ENCODE results near the gene KRT73. TPM values are rescaled to one million over a fixed set of nuclear protein-coding genes. Genes with fewer than 3 reads are reported as not detected.

The KRT73 gene
- total RNA-seq, 2 experiments from 2014 or later, result not detected

DNA sequence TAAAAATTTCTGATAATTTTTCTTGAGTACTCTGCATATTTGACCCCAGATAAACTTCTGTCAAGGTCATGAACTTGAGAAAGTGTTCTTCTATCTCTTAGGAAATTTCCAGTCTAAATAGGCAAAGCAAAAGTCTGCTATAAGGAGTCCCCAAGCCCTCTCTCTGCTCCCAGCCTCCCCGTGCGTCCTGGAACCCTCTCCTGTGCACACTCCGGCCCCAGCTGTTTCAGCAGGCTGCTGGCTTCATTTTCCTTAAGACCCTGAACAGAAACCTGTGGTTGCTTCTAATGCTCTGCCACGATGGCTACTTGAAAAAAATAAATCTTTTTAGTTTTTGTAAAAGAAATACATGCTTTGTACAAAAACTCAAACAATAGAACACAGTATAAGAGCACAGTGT is 18.9 kb upstream of the KRT73 start:
- CTCF ChIA-PET, result no interaction called here
- Mint-ChIP-seq H3K4me3 (no peak overlapping the region), H3K27ac (no peak overlapping the region), H3K36me3 (ENCODE audit: low read depth) (no peaks in the 10 kb centered on the region), H3K9me3 (no peaks in the 10 kb centered on the region), H3K4me1 (peaks cover 33% of the 10 kb centered on the region), H3K27me3 (peaks cover 37% of the 10 kb centered on the region)
- DNase-seq, result no peak
- POLR2A ChIA-PET, result no interaction called here

DNA sequence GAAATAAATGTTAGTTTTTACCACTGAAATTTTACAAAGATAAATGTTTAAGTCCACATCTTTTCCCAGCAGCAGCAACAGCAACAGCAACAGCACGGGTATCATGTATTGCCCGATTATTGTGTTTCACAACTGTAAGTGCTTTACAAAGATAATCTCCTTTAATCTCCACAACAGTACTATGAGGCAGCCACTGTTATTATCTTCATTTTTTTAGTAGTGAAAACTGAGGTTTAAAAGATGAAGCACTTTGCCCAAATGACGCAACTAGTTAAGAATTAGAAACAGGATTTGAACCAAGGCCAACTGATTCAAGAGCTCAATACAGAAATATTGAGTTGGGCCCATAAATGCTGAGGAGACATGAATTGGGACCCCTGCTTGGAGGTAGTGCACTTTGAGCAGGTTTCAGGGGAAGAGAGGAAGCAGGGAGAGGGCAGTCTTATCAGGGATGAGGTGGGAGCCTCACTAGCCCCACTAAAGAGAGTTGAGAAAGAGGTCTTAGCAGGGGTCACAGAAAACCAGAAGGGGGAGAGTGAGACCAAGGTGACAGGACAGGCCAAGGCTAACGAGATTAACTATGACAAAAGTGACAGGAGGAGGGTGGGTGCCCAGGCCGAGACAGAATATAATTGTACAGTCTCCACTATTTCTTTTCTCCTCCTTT is 18.4 kb upstream of the KRT73 start:
- POLR2A ChIA-PET, result interaction anchor here (1.0 kb wide), 1 partner anchor 8 kb away, joined by 3 read pairs; no protein-coding TSS in a partner anchor
- DNase-seq, result no peak
- Mint-ChIP-seq H3K9me3 (no peaks in the 10 kb centered on the region), H3K27ac (no peak overlapping the region), H3K4me3 (no peak overlapping the region), H3K27me3 (peaks cover 34% of the 10 kb centered on the region), H3K36me3 (ENCODE audit: low read depth) (no peaks in the 10 kb centered on the region), H3K4me1 (peaks cover 29% of the 10 kb centered on the region)
- CTCF ChIA-PET, result interaction anchor here (0.5 to 1.2 kb wide), 2 partner anchors 25 to 74 kb away, joined by 3 read pairs; no protein-coding TSS in a partner anchor

DNA sequence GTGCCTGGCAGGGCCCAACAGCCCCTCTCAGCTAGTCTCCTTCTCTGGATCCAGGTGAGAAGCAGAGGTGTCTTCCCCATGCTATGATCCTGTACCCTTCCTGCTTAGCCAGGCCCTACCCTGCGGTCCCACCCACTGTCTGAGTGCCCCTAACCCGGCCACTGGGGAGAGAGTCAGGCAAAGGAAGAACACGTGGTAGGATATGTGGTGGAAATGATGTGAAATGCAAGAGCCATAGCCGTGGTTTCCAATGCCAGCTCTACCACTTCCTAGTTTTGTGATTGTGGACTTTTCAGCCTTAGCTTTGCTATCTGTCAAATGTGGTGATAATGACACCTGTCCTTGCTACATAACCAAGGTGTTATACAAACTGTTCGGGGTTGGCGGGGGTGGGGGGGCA is 17.8 kb upstream of the KRT73 start:
- CTCF ChIA-PET, result interaction anchor here (0.5 to 1.2 kb wide), 2 partner anchors 25 to 75 kb away, joined by 3 read pairs; no protein-coding TSS in a partner anchor
- no peaks in the 10 kb centered on the region for H3K36me3 Mint-ChIP-seq (ENCODE audit: low read depth)
- peak; percentile 15 for DNase-seq
- H3K4me3 Mint-ChIP-seq, result no peak overlapping the region
- peaks cover 24% of the 10 kb centered on the region for H3K4me1 Mint-ChIP-seq
- POLR2A ChIA-PET, result interaction anchor here (1.0 kb wide), 1 partner anchor 9 kb away, joined by 3 read pairs; no protein-coding TSS in a partner anchor
- peaks cover 31% of the 10 kb centered on the region for H3K27me3 Mint-ChIP-seq
- H3K9me3 Mint-ChIP-seq, result no peaks in the 10 kb centered on the region
- H3K27ac Mint-ChIP-seq, result no peak overlapping the region

DNA sequence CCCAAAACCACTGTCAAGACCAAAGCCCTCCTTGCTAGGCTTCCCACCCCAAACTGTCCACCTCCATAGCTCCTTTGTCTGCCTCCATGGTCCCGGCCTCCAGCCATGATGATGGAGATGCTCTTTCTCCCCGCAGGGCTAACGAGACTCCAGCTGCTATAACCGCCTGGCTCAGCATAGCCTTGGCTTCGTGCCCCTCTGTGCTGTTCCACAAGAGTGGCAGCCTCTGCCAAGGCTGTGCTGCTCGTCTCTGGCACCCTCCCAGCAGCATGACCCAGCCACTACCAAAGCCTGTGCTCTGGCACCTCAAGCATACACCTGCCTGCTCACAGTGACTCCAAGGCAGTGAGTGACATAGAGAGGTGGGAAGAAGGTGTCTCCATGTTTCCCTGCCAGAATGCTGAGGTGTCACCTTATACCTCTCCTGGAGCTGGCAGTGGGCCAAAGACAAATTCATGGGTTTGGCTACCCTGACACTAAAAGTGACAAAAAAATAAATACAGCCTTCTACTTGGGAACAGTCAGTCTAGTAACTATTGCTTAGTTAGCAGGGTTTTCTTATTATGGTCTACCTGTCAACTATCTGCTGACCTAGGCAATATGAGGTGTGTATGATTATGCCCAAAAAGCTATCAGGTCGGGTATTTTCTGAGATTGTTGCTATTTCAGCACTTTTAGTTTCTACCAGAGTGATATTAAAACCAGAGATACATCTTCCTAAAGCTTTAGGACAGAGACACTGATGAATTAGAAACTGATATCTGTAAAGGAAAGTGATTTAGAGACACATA is 16.1 kb upstream of the KRT73 start:
- CTCF ChIA-PET, result no interaction called here
- DNase-seq, result peak; percentile 11
- Mint-ChIP-seq H3K4me3 (no peak overlapping the region), H3K36me3 (ENCODE audit: low read depth) (no peaks in the 10 kb centered on the region), H3K9me3 (no peaks in the 10 kb centered on the region), H3K27ac (no peak overlapping the region), H3K27me3 (peaks cover 30% of the 10 kb centered on the region), H3K4me1 (peaks cover 29% of the 10 kb centered on the region)
- POLR2A ChIA-PET, result interaction anchor here (1.2 to 1.5 kb wide), 2 partner anchors 10 to 11 kb away, joined by 4 to 5 read pairs; no protein-coding TSS in a partner anchor

DNA sequence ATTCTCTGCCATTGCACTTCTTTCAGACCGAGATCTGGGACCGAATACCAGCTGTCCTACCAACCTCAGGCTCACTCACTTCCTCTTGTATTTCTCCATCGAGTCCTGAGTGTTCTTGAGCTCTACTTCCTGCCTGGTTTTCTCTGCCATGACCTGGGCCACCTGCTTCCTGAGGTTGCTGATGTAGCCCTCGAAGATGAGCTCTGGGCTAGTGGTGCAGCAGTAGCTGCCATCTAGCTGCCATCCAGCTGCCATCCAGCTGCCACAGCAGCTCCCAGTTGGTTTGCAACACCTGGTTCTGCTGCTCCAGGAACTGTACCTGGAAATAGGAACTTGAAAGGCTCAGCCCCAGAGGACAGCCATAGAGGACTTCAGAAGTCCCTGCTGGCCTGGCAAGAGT is 15.0 kb upstream of the KRT73 start:
- POLR2A ChIA-PET, result interaction anchor here (1.5 kb wide), 1 partner anchor 11 kb away, joined by 5 read pairs; no protein-coding TSS in a partner anchor
- peaks cover 26% of the 10 kb centered on the region for H3K27me3 Mint-ChIP-seq
- peak; percentile 50 for DNase-seq
- peaks cover 29% of the 10 kb centered on the region for H3K4me1 Mint-ChIP-seq
- no peaks in the 10 kb centered on the region for H3K36me3 Mint-ChIP-seq (ENCODE audit: low read depth)
- H3K27ac Mint-ChIP-seq, result peak overlapping the region; percentile 4
- H3K9me3 Mint-ChIP-seq, result no peaks in the 10 kb centered on the region
- CTCF ChIA-PET, result interaction anchor here (0.7 to 1.5 kb wide), 5 partner anchors 8 to 246 kb away, joined by 3 to 4 read pairs (median 3); no protein-coding TSS in a partner anchor
- no peak overlapping the region for H3K4me3 Mint-ChIP-seq

DNA sequence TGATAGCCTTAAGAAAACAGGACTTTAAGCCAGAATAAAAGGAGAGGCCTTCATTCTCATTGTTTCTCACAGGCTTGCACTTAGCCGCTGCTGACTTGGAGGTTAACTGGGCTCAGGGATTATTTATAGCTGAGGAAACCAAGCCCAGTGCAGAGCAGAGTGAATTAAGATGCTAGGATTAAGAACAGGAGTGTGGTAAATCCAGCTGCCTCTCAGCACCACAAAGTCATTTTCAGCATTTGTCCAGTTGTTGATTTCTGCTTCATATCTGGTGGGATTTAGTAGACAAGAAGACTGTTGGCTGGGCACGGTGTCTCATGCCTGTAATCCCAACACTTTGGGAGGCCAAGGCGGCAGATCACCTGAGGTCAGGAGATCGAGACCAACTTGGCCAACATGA is 14.3 kb upstream of the KRT73 start:
- H3K4me1 Mint-ChIP-seq, result peaks cover 29% of the 10 kb centered on the region
- CTCF ChIA-PET, result interaction anchor here (1.0 to 1.5 kb wide), 3 partner anchors 12 to 247 kb away, joined by 3 read pairs; no protein-coding TSS in a partner anchor

DNA sequence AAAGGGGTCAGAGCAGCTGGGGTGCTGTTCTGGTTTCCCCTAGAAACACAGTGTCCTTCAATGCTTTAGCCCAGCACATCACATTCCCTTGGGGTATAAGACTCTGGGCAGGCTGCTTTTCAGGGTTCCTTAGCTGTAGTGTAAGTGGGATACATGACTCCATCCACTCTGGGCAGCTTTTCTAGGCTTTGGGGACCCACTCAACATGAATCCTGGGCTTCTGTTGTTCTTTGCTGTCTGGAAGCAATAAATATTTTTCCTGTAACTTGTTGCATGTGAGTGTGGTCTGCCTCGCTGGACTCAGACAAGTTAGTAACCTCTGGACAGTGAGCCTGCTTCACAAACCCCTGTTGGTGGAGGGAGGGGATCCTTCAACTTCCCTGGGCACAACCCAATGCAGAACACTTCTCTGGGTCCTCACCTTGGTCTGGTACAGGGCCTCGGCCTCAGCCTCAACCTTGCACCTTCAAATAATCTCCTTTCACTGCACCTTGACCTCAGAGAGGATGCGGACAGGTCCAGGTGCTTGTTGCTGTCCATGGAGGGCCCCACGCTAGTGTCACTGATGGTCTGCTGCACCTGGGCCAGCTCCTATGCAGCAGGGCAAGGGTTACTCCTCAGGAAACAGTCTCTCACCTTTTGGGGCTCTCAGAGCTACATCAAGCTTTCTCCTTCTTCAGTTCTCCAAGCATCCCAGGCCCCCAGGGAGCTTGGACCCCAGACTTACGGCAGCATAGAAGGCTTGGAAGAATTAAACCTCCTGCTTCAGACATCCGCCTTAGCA is 13.5 kb upstream of the KRT73 start:
- no peak overlapping the region for H3K4me3 Mint-ChIP-seq
- H3K27ac Mint-ChIP-seq, result no peak overlapping the region
- peaks cover 23% of the 10 kb centered on the region for H3K27me3 Mint-ChIP-seq
- H3K4me1 Mint-ChIP-seq, result peaks cover 29% of the 10 kb centered on the region
- H3K9me3 Mint-ChIP-seq, result no peaks in the 10 kb centered on the region
- no peaks in the 10 kb centered on the region for H3K36me3 Mint-ChIP-seq (ENCODE audit: low read depth)
- ChIA-PET POLR2A (no interaction called here), CTCF (interaction anchor here (1.5 kb wide), 1 partner anchor 248 kb away, joined by 3 read pairs; no protein-coding TSS in a partner anchor)
- DNase-seq, result peak; percentile 8

More for the DNA sequence above, 14.3 kb upstream of the KRT73 start:
- H3K36me3 Mint-ChIP-seq (ENCODE audit: low read depth), result no peaks in the 10 kb centered on the region
- DNase-seq, result no peak
- peaks cover 23% of the 10 kb centered on the region for H3K27me3 Mint-ChIP-seq
- no peak overlapping the region for H3K4me3 Mint-ChIP-seq
- no peak overlapping the region for H3K27ac Mint-ChIP-seq
- POLR2A ChIA-PET, result no interaction called here
- no peaks in the 10 kb centered on the region for H3K9me3 Mint-ChIP-seq

DNA sequence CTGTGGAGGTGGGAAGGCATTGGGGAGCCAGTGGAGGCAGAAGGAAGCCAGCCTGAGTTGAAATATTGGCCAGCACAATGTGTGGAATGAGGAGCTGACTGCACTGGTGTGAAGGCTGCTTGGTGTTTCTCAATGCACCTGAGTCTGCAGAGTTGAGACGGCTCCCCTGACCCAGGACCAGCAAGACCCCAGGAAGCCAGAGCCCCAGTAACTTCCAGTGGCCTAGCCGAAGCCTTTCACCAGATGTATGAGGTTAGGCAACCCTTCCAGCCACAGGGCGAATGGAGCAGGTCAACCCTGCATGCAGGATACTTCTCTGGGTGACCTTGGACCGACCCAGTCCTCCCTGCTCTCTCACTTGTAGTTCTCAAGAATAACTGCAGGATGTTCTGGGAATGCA is 12.9 kb upstream of the KRT73 start:
- Mint-ChIP-seq H3K4me3 (no peak overlapping the region), H3K27me3 (peaks cover 20% of the 10 kb centered on the region), H3K9me3 (no peaks in the 10 kb centered on the region), H3K36me3 (ENCODE audit: low read depth) (no peaks in the 10 kb centered on the region), H3K27ac (no peak overlapping the region), H3K4me1 (peaks cover 28% of the 10 kb centered on the region)
- POLR2A ChIA-PET, result interaction anchor here (1.4 kb wide), 1 partner anchor 10 kb away, joined by 3 read pairs; no protein-coding TSS in a partner anchor
- peak; percentile 14 for DNase-seq
- CTCF ChIA-PET, result no interaction called here

DNA sequence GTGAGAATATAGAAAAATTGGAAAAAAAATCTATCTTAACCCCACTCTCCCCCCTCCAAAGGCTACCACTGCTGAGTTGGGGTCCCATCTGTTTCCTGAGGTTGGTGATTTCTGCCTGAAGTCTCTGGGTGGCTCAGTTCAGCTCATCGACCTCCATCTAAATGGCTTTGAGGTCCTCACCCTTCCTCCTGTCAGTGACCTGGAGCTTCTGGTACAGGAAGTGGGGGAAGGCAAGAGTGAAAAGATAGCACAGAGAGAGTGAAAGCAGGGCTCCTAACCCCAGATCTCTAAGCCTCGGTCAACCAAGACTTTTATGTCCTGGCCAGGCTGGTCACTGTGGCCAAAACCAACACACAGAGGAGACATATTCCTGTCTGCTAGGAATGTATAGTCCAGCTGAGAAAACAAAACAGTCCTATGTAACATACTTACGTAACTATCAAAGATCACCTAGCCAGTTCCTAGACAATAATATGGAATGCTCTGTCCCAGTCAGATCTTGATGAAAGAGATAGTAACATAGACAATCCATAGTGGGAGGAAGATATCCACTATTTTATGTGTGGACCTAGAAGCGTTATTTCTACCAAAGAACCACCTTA is 12.3 kb upstream of the KRT73 start:
- H3K4me1 Mint-ChIP-seq, result peaks cover 26% of the 10 kb centered on the region
- H3K27ac Mint-ChIP-seq, result no peak overlapping the region
- ChIA-PET CTCF (interaction anchor here (0.6 kb wide), 1 partner anchor 11 kb away, joined by 3 read pairs; no protein-coding TSS in a partner anchor), POLR2A (interaction anchor here (1.4 kb wide), 1 partner anchor 11 kb away, joined by 3 read pairs; no protein-coding TSS in a partner anchor)
- no peak overlapping the region for H3K4me3 Mint-ChIP-seq
- H3K9me3 Mint-ChIP-seq, result no peaks in the 10 kb centered on the region
- no peaks in the 10 kb centered on the region for H3K36me3 Mint-ChIP-seq (ENCODE audit: low read depth)
- H3K27me3 Mint-ChIP-seq, result peaks cover 21% of the 10 kb centered on the region
- peak; percentile 15 for DNase-seq

DNA sequence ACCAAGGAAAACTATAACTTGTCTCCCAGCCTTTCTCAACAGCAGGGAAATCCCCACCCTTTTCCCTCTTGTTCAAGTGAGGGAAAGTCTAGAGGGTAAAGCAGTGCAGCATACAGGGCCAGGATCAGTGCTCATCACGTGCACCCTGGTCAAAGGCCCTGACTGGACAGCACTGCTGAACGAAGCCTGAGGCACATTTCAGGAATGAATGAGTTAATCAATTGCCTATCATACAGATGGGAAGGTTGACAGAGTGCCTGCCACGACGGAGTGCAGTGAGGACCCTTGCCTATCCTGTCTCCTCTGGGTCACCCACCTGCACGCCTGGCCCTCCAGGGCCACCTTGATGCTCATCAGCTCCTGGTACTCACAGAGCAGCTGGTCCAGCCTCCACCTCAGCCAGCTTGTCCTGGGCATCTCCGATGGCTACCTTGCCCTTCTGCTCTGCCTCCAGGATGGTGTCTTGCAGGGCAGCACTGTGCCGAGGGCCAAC is 11.7 kb upstream of the KRT73 start:
- POLR2A ChIA-PET, result interaction anchor here (1.4 kb wide), 1 partner anchor 12 kb away, joined by 3 read pairs; no protein-coding TSS in a partner anchor
- no peak overlapping the region for H3K27ac Mint-ChIP-seq
- peak; percentile 9 for DNase-seq

DNA sequence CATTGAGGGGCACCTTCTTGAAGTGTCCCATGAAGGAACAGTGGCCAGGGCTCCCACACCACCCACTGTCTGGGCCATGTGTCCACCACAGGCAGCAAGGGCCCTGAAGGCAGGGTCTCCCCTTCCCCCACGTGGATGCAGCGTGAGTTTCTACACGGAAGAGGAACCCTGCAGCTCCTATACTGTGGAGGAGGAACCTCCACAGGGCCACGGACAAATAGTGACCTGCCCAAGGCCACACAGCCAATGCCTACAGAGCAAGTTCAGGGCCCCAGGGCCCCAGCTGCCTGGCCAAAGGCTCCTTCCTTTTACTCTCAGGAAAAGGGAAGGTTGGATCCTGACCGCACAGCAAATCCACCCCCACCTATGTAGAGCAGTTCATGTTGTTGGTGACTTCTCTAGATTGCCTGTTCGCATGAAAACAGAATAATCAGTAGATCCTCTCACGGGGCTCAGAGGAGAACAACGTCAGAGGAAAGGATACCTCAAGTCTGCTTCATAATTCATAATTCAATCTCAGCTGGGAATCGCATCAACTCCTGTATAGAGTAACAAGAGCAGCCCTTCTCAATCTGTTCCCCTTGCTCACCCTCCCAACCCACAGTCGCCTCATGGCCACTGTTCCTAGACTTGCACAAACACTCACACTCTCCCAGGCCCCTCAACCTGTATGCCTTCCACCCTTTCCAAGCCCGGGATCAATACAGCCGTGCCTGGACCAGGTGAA is 11.1 kb upstream of the KRT73 start:
- no peak overlapping the region for H3K4me3 Mint-ChIP-seq
- DNase-seq, result peak; percentile 9
- peaks cover 26% of the 10 kb centered on the region for H3K4me1 Mint-ChIP-seq
- no peaks in the 10 kb centered on the region for H3K36me3 Mint-ChIP-seq (ENCODE audit: low read depth)
- H3K27ac Mint-ChIP-seq, result no peak overlapping the region
- H3K27me3 Mint-ChIP-seq, result peaks cover 28% of the 10 kb centered on the region
- CTCF ChIA-PET, result no interaction called here
- POLR2A ChIA-PET, result interaction anchor here (1.4 kb wide), 1 partner anchor 12 kb away, joined by 3 read pairs; no protein-coding TSS in a partner anchor
- no peaks in the 10 kb centered on the region for H3K9me3 Mint-ChIP-seq

More for the DNA sequence above, 11.7 kb upstream of the KRT73 start:
- no peaks in the 10 kb centered on the region for H3K9me3 Mint-ChIP-seq
- no peaks in the 10 kb centered on the region for H3K36me3 Mint-ChIP-seq (ENCODE audit: low read depth)
- CTCF ChIA-PET, result interaction anchor here (0.6 kb wide), 1 partner anchor 10 kb away, joined by 3 read pairs; no protein-coding TSS in a partner anchor
- H3K4me1 Mint-ChIP-seq, result peaks cover 26% of the 10 kb centered on the region
- H3K27me3 Mint-ChIP-seq, result peaks cover 26% of the 10 kb centered on the region
- no peak overlapping the region for H3K4me3 Mint-ChIP-seq
